ENCODE measurements around the gene SDCBP2.
"Not testable (repeated sequence)": the region's sequence is repeated elsewhere in the genome, so short reads cannot be mapped to it uniquely, and the experiment has no call there.

DNA sequence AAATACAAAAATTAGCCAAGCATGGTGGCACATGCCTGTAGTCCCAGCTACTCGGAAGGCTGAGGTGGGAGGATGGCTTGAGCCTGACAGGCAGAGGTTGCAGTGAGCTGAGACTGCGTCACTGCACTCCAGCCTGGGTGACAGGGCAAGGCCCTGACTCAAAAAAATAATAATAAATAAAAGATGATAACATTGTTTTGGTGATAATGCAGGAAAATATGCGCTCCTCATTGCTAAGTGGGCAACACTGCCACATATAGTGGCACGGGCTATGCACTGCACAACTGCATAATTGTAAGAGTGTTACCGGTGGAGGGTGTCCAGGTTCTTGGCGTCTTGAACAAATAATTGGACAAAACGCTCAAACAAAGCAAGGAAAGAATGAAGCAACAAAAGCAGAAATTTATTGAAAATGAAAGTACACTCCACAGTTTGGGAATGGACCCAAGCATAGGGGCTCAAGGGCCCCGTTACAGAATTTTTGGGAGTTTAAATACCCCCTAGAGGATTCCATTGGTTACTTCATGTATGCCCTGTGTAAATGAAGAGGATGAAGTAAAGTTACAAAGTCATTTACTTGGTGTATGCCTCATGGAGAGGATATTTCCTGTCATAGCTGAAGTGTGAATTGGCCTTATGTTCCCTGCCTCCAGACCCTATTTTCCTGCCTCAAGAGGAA lies 14.6 kb upstream of the SDCBP2 start:
- TF ChIP-seq, protein P1, sequence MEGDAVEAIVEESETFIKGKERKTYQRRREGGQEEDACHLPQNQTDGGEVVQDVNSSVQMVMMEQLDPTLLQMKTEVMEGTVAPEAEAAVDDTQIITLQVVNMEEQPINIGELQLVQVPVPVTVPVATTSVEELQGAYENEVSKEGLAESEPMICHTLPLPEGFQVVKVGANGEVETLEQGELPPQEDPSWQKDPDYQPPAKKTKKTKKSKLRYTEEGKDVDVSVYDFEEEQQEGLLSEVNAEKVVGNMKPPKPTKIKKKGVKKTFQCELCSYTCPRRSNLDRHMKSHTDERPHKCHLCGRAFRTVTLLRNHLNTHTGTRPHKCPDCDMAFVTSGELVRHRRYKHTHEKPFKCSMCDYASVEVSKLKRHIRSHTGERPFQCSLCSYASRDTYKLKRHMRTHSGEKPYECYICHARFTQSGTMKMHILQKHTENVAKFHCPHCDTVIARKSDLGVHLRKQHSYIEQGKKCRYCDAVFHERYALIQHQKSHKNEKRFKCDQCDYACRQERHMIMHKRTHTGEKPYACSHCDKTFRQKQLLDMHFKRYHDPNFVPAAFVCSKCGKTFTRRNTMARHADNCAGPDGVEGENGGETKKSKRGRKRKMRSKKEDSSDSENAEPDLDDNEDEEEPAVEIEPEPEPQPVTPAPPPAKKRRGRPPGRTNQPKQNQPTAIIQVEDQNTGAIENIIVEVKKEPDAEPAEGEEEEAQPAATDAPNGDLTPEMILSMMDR (IDR thresholded peaks at IDR 0.05), result not testable (repeated sequence)
- not testable (repeated sequence) for TF ChIP-seq POLR2A (IDR thresholded peaks at IDR 0.05; ENCODE audit: low read length); PHF8 (IDR thresholded peaks at IDR 0.05; ENCODE audit: borderline replicate concordance, low read depth); MYC (IDR thresholded peaks at IDR 0.05; ENCODE audit: borderline replicate concordance, low read length); CEBPB (IDR thresholded peaks at IDR 0.05); CBX8 (IDR thresholded peaks at IDR 0.05); JUNB (IDR thresholded peaks at IDR 0.05)
- TF ChIP-seq, protein P2, sequence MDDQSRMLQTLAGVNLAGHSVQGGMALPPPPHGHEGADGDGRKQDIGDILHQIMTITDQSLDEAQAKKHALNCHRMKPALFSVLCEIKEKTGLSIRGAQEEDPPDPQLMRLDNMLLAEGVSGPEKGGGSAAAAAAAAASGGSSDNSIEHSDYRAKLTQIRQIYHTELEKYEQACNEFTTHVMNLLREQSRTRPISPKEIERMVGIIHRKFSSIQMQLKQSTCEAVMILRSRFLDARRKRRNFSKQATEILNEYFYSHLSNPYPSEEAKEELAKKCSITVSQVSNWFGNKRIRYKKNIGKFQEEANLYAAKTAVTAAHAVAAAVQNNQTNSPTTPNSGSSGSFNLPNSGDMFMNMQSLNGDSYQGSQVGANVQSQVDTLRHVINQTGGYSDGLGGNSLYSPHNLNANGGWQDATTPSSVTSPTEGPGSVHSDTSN (IDR thresholded peaks at IDR 0.05), result not testable (repeated sequence)
- TF ChIP-seq, protein P3, sequence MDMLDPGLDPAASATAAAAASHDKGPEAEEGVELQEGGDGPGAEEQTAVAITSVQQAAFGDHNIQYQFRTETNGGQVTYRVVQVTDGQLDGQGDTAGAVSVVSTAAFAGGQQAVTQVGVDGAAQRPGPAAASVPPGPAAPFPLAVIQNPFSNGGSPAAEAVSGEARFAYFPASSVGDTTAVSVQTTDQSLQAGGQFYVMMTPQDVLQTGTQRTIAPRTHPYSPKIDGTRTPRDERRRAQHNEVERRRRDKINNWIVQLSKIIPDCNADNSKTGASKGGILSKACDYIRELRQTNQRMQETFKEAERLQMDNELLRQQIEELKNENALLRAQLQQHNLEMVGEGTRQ (IDR thresholded peaks at IDR 0.05), result not testable (repeated sequence)
